GM18502 (cell line): ENCODE data around the gene MRPS18B.
"Not testable (repeated sequence)": the region's sequence is repeated elsewhere in the genome, so short reads cannot be mapped to it uniquely, and the experiment has no call there.

Source experiments
- ATAC-seq: cut with Tn5 transposase; IDR thresholded peaks from one replicate; pipeline ENCODE4 v1.9.1; 2021; ENCODE audit warnings: mild to moderate bottlenecking; ENCODE audit not compliant: unreplicated experiment, poor library complexity

The MRPS18B gene

DNA sequence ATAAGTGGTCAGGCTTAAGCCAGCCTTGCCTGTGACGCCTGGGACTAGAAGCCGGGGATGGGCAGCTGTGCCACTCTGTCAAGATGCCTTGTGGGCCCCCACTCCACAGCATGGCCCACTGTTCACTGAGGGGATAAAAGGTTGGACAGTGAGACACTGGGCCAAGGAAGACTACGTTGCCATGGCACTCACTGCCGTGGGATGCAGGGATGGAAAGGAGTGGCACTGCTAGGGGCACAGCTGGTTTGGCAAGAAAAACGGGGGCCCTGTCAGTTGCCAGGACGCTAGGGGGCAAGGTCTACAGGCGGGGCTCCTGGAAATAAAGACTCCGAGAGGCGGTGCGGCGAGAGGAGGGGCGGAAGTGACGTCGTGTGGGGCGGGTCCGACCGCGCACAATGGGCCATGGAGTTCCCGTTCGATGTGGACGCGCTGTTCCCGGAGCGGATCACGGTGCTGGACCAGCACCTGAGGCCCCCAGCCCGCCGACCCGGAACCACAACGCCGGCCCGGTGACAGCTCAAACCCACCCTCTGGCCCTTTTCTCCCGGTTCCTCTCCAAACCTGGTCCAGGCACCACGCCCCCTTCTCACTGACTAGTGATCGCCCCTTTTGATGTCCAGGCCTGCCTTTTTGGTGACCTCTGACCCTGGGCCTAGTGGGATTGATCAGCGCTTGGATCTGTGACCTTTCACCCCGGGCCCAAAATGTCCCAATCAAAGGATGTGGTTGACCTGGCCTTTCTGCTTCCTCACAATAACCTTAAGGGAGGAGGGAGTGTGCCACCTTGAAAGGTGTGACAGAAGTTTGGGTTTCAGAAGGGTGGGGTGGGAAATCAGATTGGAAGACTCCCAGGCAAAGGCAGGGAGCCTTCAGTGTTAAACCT, 9.1 kb downstream of the MRPS18B start, which contains the start of gene ATAT1:
Gene ATAT1 (plus strand): TSS at position 391 of the 883 bp plus-strand sequence.
- peak; percentile 91 for ATAC-seq

DNA sequence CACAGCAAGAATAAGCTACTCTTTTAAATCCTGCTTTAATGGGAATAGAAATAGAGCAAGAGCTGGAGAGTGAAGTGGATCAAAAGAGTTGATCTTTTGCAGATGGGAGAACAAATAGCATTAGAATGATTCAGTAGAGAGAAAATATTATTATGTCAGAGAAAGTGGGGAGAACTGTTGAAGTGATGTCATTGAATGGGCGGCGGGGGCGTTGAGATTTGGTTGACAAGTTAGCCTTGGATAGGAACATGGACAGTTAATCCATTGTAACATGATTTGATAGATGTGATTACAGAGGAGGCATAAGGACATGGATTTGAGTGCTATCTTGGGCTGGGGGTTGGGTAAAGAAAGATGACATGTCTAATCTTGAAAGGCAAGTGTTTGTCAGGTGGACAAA, 18.2 kb downstream of the MRPS18B start:
- ATAC-seq, result no peak

DNA sequence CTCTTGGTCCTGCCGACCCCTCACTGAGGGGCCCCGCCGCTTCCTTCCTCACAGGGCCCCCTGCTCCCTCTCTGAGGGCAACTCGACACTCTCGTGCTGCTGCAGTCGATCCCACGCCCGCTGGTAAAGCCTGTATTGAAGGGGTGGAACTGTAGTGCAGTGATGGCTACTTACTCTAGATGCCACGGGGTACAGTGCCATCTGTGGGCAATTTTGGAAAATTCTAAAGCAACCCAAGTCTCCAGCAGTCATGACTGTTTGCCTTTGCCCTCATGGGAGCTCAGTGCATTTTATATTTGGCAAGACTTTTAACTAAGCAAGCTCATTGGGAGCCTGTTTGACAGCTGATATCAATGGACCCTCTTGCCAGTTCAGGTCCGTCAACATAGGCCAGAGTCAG, 22.8 kb downstream of the MRPS18B start:
- ATAC-seq, result no peak

DNA sequence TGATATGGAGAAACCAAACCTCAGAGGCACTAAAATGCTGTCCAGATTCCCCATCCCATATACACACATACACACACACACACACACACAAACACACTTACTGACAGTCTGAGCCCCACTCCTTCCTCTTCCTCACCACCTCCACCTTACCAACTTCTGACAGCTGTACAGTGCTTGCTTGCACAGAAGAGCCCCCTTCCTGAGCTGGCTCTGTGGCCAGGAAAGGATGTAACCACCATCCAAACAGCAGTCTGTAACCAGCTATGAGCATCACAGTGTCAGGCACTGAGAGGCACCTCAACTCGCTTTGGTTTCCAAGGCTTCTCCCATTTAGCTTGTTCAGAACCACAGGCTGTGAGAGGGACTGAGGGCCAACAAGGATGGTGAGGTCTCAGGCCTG, 23.4 kb downstream of the MRPS18B start:
- ATAC-seq, result no peak

DNA sequence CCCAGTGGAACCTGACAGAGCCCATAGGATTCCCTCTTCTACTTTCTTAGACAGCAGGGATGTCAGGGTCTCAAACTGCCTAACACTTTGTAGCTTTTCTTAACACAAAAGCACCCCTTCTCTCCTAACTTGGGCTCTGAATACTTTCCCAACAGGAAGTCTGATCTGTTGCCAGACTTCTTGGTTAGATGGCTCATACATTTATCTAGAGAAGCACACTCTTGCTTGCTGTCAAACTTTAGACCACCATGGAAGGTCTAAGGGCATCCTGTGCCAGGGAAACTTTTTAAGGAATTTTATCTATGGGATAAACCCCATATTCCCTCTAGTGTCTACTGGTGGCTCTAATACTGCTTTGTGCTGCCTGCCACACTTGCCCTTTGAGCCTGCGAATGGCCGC, 26.0 kb downstream of the MRPS18B start:
- no peak for ATAC-seq

DNA sequence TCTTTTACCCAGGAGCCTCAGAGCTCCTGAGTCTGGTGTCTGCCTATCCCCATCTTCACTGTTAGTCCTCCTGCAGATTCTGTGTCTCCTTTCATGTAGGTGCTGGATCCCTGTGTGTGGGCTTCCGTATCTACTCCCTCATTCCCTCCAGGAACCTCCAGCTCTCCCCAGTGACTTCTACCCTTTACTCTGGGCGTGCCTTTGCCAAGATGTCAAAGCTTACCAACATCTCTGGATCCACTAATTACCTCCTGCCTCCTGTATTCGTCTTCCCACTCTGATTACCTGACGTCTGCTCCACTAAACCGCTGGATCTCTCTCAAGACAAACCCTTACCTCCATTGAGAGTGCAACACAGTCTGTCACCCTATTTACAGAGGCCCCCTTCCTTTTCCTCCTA, 27.1 kb downstream of the MRPS18B start:
- ATAC-seq, result no peak

DNA sequence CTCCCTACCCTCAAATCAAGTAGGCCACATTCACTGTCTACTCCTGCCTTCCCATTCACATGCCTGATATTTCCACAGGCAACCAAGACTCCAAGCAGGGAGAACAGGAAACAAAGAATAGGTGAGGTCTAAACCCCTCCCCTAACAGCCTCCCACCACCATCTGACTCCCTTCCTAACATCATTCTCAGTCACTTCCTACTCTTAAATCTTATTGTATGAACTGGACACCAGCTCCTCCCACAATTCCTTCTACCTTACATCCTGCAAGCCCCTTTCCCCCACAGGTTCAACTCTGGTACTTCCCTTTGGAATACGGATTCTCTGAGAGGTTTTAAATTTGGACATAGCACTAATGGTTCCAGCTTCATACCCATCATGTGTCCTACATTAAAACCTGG, 28.3 kb downstream of the MRPS18B start:
- no peak for ATAC-seq

DNA sequence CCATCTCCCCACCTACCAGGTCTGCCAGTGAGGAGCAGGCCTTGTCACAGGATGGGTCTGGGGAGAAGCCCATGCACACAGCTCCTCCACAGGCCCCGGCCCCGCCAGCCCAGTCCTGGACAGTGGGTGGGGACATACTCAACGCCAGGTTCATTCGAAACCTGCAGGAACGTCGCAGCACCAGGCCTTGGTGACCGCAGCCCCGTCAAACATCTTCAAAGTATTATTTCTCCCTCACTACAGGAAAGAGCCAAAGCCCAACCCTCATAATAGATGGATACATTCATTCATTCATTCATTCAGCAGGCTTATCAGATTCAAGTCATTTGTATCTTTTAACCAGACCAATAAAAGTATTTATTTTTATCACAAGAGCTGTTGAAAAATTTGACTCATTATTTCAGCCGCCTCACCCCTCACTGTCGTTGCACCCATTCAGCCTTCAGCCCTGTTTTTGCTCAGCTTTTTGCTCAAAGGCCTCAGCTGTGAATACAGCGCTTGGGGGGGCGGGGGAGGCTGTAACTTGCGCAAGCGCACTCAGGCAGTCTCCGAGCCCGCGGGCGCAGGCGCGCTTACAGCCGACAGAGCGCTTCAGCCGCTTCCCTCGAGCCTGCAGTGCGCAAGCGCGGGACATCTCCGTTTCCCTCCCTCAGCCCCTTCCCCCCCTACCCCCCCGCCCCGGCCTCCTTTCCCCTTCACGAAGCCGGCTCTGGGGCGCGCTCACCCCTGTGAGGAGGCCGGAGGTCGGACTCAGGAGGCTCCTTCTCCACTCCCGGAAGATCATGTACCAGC, 29.0 kb downstream of the MRPS18B start, which contains the start of gene C6orf136:
Gene C6orf136 (plus strand): TSS at position 684 of the 792 bp plus-strand sequence. CDS start 99 bp downstream, at position 783.
- ATAC-seq, result peak; percentile 49

DNA sequence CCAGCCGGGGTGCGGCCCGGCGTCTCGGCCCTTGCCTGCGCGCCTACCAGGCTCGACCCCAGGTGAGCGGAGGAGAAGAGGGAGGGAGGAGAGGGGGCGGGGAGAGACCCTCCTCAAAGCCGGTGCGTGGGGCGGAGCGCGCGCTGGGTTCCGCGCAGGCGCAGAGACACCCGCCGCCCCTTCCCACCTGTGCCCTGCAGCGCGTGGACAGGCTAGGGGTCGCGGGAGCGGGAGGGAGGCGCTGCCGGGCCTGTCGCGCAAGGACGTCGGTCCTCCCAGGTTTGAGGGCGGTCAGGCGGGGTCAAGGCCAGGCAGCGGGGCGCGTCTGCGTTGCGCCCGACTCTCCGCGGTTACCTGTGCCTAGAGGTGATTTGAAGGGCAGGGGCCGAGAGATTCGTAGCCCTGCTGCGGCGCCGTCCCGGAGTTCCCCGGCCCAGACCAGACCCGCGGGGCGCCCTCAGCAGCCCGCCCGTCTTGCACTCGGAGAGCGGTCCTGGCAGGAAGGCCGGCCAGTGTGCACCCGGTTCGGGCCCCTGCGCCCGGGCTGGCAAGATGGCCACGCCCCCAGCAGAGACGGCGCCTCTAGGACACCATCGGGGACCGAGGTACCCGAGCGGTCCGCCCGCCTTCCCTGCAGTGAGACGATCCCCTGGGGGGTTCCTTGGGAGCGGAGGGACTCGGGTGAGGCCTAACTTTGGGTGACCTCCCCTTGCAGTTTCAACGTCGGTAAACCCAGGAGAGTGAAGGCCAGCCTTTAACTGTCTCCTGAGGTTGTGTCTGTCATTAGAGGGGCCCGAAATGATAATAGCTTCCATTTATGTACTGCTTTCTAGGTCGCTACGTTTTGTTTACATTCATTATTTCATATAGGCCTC, 29.8 kb downstream of the MRPS18B start:
- ATAC-seq, result peak; percentile 70

DNA sequence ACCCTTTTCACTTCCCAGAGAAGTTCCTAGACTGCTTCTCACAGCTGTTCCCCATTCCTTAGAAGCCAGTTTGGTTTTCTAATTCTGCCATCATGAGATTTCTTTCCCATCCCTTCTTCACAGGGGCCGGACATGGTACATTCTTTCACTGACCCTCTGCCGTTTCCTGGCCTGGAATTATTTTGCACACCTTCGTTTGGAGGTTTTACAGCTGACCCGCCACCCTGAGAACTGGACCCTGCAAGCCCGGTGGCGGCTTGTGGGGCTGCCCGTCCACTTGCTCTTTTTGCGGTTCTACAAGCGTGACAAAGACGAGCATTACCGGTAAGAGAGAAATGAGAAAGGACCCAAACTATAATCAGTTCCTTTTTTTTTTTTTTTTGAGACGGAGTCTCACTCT, 33.5 kb downstream of the MRPS18B start:
- no peak for ATAC-seq

DNA sequence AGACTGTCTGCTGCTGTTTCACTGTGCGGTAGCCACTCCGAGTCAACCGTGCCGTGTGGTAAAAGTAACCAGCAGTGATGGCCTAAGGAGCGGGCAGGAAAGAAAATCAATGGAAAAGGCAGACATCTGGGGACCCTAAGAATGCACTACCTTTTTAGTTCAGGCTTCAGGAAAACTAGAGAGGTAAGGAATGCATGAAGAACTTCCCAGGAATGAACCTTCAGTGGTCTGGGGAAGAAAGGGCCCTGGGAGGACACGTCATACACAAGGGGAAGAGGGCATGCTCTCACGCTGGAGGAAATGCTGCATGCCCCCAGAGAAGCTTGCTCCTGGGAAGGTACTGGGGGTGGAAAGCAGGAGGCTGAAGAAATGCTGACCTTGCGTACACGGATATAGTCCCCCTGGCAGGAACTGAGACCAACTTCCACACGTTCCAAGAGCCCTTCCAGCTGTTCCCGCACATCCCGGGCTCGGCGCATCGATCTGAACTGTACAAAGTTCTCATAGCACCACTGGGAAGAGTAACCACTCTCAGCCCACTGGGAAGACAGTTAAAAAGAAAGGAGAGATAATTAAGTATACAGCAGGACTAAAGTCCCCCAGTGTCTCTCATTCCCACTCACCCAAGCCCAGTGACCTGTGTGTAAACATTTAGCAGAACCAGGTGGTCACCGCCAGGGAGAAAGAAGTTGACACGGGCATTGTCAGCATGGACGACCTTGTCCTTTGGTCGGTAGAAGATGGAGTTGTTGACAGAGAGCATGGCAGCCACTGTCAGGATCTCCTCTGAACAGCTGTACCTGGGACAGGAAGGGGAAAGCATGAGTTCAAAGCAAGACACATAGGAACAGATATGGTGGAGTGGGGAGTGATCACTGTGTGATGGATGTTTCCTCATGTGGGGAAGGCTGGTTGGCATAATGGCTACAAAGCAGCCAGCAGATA, 37.4 kb downstream of the MRPS18B start:
- no peak for ATAC-seq

DNA sequence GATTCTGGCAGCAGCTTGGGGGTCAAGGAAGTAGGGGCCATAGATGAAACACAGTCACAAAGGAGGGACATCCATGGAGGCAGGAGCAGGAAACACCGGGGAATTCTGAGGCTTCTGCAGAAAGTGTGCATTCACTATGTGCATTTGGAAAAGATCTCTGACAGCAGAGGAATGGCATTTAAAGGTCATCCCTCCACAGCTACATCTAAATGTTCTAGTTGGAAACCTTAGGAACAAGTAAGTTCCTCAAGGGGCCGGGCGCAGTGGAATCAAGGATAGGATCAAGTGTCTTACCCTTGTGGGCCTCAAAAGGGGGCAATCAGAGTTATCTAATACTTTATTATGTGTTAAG, 38.1 kb downstream of the MRPS18B start:
- no peak for ATAC-seq

DNA sequence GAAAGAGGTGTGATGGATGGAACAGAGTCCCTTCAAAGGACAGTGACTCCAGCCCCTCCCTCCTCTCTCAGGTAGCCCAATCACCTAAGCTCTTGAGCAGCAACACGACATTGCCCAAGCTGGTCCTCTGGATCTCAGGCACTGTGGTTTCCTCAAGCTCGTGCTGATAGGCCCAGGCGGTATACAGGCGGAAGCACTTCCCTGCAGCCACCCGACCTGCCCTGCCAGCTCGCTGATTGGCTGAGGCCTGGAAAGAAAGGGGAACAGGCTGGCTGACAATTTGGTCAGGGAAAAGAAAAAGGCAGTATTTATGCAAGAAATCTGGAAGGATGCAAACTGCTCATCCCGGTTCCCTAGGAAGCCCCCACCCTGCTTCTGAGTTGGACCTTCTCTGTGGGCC, 38.9 kb downstream of the MRPS18B start:
- ATAC-seq, result no peak

DNA sequence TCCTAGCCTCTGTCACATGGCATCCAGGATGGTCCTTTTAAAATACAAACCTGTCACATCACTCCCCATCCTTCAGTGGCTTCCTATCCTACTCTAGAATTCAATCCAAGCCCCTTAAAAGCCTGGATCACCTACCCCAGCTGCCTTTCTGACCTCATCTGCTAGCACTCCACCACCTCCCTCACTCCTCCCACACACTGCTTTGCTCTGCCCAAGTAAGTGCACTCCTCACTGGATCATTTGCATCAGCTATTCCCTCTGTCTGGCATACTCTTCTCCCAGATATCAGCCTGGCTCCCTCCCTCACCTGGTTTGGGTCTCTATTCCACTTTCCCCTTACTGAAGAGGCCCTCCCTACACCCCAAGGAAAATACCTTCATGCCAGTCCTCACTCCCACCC, 39.8 kb downstream of the MRPS18B start:
- no peak for ATAC-seq

DNA sequence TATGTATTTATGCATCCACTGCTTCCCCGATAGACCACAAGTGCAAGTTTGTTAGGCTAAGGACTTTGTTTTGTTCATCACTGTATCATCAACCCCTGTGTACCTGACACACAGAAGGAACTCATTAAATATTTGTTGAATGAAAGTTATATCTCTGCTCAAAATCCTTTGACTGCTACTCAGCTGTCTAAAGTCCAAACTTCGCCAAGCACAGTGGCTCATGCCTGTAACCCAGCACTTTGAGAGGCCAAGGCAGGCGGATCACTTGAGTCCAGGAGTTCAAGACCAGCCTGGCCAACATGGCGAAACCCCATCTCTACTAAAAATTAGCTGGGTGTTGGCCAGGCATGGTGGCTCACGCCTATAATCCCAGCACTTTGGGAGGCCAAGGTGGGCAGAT, 40.3 kb downstream of the MRPS18B start:
- not testable (repeated sequence) for ATAC-seq

DNA sequence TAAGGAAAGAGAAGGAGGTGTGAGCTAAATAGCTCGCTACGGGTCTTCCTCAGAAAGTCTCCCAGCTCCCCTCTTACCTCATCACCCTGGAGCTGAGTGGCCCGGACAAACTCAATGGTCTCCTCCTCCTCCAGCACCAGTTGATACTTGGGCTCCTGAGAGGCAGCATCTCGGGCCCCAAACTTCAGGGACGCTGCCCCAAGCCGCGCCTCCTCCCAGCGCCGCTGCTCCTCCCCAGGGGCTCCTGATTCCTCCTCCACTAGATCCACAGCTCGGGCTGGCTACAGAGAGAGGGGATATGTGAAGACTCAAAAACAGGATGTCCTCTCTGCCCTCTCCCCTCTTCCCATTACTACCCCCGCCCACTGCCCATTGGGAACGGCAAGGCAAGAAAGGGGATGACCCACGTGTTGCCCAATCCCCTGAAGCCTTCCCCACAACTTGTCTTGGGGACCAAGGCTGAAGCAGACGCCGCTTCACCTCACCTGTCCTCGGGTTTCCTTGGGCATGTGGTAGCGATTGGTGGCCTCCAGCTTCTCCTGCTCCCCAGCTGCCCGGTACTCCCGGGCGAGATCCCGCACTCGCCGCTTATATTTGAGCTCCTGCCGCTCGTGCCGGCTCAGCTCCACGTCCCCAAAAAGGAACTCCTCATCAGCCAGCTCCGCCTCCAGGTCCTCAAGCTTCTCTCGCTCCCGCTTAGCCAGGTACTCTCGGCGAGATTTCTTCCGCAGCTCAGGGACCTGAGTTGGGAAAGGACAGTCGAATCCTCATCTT, 47.5 kb downstream of the MRPS18B start:
- ATAC-seq, result no peak

DNA sequence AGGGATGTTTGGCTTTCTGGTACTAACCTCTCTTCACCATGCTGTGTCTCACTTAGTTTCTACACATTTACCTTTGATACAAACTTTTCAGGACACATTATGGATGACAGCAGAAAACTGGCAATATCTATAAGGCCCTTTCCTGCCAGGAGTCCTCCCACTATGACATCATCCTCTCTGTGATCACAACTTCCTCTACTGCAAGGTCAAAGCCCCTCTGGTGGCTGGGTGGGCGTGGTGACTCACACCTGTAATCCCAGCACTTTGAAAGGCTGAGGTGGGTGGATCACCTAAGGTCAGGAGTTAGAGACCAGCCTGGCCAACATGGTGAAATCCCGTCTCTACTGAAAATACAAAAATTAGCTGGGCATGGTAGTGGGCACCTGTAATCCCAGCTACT, 48.7 kb downstream of the MRPS18B start:
- not testable (repeated sequence) for ATAC-seq

DNA sequence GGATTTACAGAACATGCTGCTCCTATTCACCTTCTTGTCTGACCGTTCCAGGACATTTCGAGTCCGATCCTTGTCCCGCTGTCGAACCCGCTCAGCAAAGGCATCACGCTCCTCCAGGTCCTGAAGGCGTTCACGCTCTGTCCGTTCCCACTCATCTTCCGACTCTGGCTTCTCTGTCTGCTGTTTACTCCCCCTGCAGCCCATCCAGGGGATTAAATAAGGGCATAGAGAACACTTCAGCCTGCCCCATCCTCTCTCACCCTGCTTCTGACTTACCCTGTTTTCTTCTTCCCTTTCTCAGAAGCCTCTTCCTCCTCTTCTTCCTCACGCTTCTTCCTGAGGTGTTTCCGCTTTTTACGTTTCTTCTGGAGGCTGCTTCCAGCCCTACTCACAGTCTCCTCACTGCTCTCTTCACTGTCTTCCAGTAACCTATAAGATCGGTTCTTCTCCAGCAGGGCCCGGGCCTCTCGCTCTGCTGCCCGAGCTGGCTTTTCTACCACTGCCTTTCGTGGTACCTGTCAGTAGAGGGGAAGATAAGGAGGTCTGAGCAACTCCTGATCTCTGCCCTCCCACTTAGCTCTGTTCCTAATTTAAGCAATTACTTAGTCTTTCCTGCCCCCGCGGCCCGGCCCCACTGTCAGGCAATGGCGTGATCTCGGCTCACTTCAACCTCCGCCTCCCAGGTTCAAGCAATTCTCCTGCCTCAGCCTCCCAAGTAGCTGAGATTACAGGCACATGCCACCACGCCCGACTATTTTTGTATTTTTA, 53.3 kb downstream of the MRPS18B start:
- no peak for ATAC-seq
